ENCODE measurements around the gene SDK1. TPM values are rescaled to one million over a fixed set of nuclear protein-coding genes. Genes with fewer than 3 reads are reported as not detected.

SDK1 gene
- total RNA-seq, 1 donor from 2014 or later = 10.9 TPM

- DNase-seq (ENCODE audit: low spot score) = peak; percentile 85
- H3K9me3 Mint-ChIP-seq (ENCODE audit: low read depth) = peaks cover 15% of the 10 kb centered on the region
- H3K36me3 Mint-ChIP-seq (ENCODE audit: low read depth) = peaks cover 17% of the 10 kb centered on the region
- H3K4me3 Mint-ChIP-seq (ENCODE audit: unreplicated experiment) = no peak overlapping the region
- no peaks in the 10 kb centered on the region for H3K27me3 Mint-ChIP-seq (ENCODE audit: low read depth)
- H3K27ac Mint-ChIP-seq (ENCODE audit: unreplicated experiment) = no peak overlapping the region
- H3K4me1 Mint-ChIP-seq (ENCODE audit: low read depth) = peaks cover 10% of the 10 kb centered on the region
- TF ChIP-seq CTCF (IDR thresholded peaks at IDR 0.05) = no peak
These were observed 945.5 kb downstream of the SDK1 start for GRCh38 chr7:4246536-4246935.

GRCh38 chr7:4247106-4247876 is 946.2 kb downstream of the SDK1 start:
- Mint-ChIP-seq H3K27me3 (ENCODE audit: low read depth) (no peaks in the 10 kb centered on the region), H3K36me3 (ENCODE audit: low read depth) (peaks cover 17% of the 10 kb centered on the region), H3K27ac (ENCODE audit: unreplicated experiment) (no peak overlapping the region), H3K4me1 (ENCODE audit: low read depth) (peaks cover 10% of the 10 kb centered on the region), H3K4me3 (ENCODE audit: unreplicated experiment) (no peak overlapping the region), H3K9me3 (ENCODE audit: low read depth) (peaks cover 19% of the 10 kb centered on the region)
- no peak for TF ChIP-seq CTCF (IDR thresholded peaks at IDR 0.05)
- DNase-seq (ENCODE audit: low spot score) = peak; percentile 71

GRCh38 chr7:4248295-4248694 is 947.2 kb downstream of the SDK1 start:
- TF ChIP-seq CTCF (IDR thresholded peaks at IDR 0.05) = no peak
- H3K27me3 Mint-ChIP-seq (ENCODE audit: low read depth) = no peaks in the 10 kb centered on the region

GRCh38 chr7:4249241-4249640 is 948.2 kb downstream of the SDK1 start:
- peak; percentile 44 for DNase-seq (ENCODE audit: low spot score)

More at GRCh38 chr7:4248295-4248694, 947.2 kb downstream of the SDK1 start:
- Mint-ChIP-seq H3K9me3 (ENCODE audit: low read depth) (peaks cover 27% of the 10 kb centered on the region), H3K27ac (ENCODE audit: unreplicated experiment) (no peak overlapping the region), H3K4me3 (ENCODE audit: unreplicated experiment) (no peak overlapping the region), H3K36me3 (ENCODE audit: low read depth) (peaks cover 18% of the 10 kb centered on the region), H3K4me1 (ENCODE audit: low read depth) (peaks cover 10% of the 10 kb centered on the region)
- no peak for DNase-seq (ENCODE audit: low spot score)

GRCh38 chr7:4255336-4255735 is 954.3 kb downstream of the SDK1 start:
- Mint-ChIP-seq H3K36me3 (ENCODE audit: low read depth) (peaks cover 7% of the 10 kb centered on the region), H3K9me3 (ENCODE audit: low read depth) (peaks cover 26% of the 10 kb centered on the region), H3K27me3 (ENCODE audit: low read depth) (no peaks in the 10 kb centered on the region), H3K4me3 (ENCODE audit: unreplicated experiment) (no peak overlapping the region), H3K4me1 (ENCODE audit: low read depth) (no peaks in the 10 kb centered on the region), H3K27ac (ENCODE audit: unreplicated experiment) (no peak overlapping the region)
- TF ChIP-seq CTCF (IDR thresholded peaks at IDR 0.05) = no peak
- DNase-seq (ENCODE audit: low spot score) = no peak

More at GRCh38 chr7:4249241-4249640, 948.2 kb downstream of the SDK1 start:
- peaks cover 14% of the 10 kb centered on the region for H3K36me3 Mint-ChIP-seq (ENCODE audit: low read depth)
- H3K4me1 Mint-ChIP-seq (ENCODE audit: low read depth) = peaks cover 10% of the 10 kb centered on the region
- H3K27ac Mint-ChIP-seq (ENCODE audit: unreplicated experiment) = no peak overlapping the region
- TF ChIP-seq CTCF (IDR thresholded peaks at IDR 0.05) = no peak
- no peaks in the 10 kb centered on the region for H3K27me3 Mint-ChIP-seq (ENCODE audit: low read depth)
- no peak overlapping the region for H3K4me3 Mint-ChIP-seq (ENCODE audit: unreplicated experiment)
- peaks cover 31% of the 10 kb centered on the region for H3K9me3 Mint-ChIP-seq (ENCODE audit: low read depth)

All from chondrocyte (in vitro differentiated cells).